Osteoblast (primary cell): ENCODE data around the gene DND1. TPM values are rescaled to one million over a fixed set of nuclear protein-coding genes. Genes with fewer than 3 reads are reported as not detected.
"Not testable (repeated sequence)": the region's sequence is repeated elsewhere in the genome, so short reads cannot be mapped to it uniquely, and the experiment has no call there.

Experiments
- DNase-seq: peaks from one replicate; pipeline ENCODE4 v3.0.0; 2011; ENCODE audit warnings: low spot score, mixed read lengths; ENCODE audit not compliant: insufficient read length; ENCODE audit errors: missing footprints
- H2AFZ ChIP-seq: 2 replicates; pipeline ENCODE4 v1.6.0; 2011; ENCODE audit warnings: mild to moderate bottlenecking, low read length
- H3K27ac ChIP-seq: 2 replicates; pipeline ENCODE4 v1.5.1; 2011; ENCODE audit warnings: mild to moderate bottlenecking, low read depth, low read length, moderate library complexity
- H3K27me3 ChIP-seq: 2 replicates; pipeline ENCODE4 v1.6.0; 2012; ENCODE audit warnings: mild to moderate bottlenecking, control low read depth, inconsistent platforms, low read length, moderate library complexity; ENCODE audit not compliant: insufficient read depth
- H3K36me3 ChIP-seq: 2 replicates; pipeline ENCODE4 v1.5.1; 2011; ENCODE audit warnings: mild to moderate bottlenecking, low read length, control low read depth, moderate library complexity; ENCODE audit not compliant: insufficient read depth
- H3K4me1 ChIP-seq: 2 replicates; pipeline ENCODE4 v1.5.1; 2011; ENCODE audit warnings: mild to moderate bottlenecking, low read length, control low read depth, moderate library complexity; ENCODE audit not compliant: insufficient read depth
- H3K4me2 ChIP-seq: 2 replicates; pipeline ENCODE4 v1.6.0; 2011; ENCODE audit warnings: mild to moderate bottlenecking, low read length; ENCODE audit not compliant: insufficient read depth
- H3K4me3 ChIP-seq: fragments of 200-600 bp; sonication (generic); 3 replicates; pipeline ENCODE4 v1.5.1; 2012; ENCODE audit warnings: mild to moderate bottlenecking, low read length, inconsistent platforms; ENCODE audit not compliant: insufficient read depth
- H3K79me2 ChIP-seq: 2 replicates; pipeline ENCODE4 v1.6.0; 2012; ENCODE audit warnings: mild to moderate bottlenecking, low read length, control low read depth, inconsistent platforms; ENCODE audit not compliant: insufficient read depth
- H3K9me3 ChIP-seq: 2 replicates; pipeline ENCODE4 v1.5.1; 2011; ENCODE audit warnings: low read depth, low read length, control low read depth
- H4K20me1 ChIP-seq: 2 replicates; pipeline ENCODE4 v1.6.0; 2012; ENCODE audit warnings: mild to moderate bottlenecking, low read length, control low read depth; ENCODE audit not compliant: insufficient read depth
- CTCF ChIP-seq: IDR thresholded peaks from 2 replicates; pipeline ENCODE4 v1.5.1; 2011; ENCODE audit warnings: mild to moderate bottlenecking, low read depth, low read length, moderate library complexity; ENCODE audit errors: extremely low read depth
- total RNA-seq: library from RNA; depleted of rRNA; stranded (reverse); fragments of >200 nt; gene quantifications from 2 replicates; pipeline ENCODE4 v1.2.3, GENCODE V29; 2012

Gene DND1
- total RNA-seq, 1 donor = not detected

DNA sequence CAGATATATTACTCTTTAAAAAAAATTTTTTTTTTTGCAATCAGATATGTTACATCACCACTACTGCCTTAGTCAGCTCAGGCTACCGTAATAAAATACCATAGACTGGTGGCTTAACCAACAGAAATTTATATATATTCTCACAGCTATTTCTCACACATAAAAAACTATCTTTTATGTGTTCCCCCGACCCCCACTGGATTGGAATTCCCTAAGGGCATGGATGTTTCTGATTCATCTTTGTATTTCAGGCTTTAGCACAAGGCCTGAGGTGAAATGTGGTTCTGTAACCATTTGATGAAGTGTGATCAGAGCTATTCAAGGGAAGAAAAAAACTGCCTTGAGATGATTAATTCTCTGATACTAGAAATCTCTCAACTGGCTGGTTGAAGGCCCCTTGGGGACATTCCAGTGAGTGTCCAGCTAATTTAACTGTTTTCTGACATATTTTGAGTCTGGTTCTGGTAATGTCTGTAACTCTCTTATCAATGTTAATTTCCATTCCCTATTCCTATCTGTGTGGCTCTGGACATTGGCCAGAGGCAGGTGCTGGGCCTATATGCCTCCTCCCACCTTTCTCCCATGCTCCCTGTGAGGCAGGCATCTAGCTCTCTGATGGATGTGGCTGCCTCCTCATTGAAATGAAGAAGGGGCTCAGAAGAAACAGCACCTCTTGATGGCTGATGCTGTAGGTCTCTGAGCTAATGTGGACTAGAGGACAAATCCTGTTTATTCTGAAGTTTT is 42.9 kb downstream of the DND1 start:
- peaks cover 28% of the 10 kb centered on the region for H3K4me1 ChIP-seq
- no peak overlapping the region for H3K4me2 ChIP-seq
- H3K79me2 ChIP-seq = no peaks in the 10 kb centered on the region
- H3K36me3 ChIP-seq = no peaks in the 10 kb centered on the region
- peak; percentile 49 for DNase-seq
- TF ChIP-seq CTCF = no peak
- no peaks in the 10 kb centered on the region for H4K20me1 ChIP-seq
- peaks cover 7% of the 10 kb centered on the region for H3K27me3 ChIP-seq
- H3K4me3 ChIP-seq = no peak overlapping the region
- no peak overlapping the region for H2AFZ ChIP-seq
- H3K27ac ChIP-seq = peak overlapping the region; percentile 32
- no peaks in the 10 kb centered on the region for H3K9me3 ChIP-seq

DNA sequence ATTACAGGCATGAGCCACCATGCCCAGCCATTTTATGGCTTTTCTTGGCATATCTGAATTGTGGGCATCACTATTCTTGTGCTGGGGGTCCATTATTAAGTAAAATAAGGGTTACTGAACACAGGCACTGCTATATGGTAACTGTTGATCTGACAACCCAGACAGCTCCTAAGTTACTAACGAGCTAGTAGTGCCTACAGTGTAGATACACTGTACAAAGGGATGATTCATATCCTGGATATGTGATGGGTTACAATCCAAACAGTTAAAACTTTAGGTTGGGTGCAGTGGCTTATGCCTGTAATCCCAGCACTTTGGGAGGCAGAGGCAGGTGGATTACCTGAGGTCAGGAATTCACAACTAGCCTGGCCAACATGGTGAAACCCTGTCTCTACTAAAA is 44.7 kb downstream of the DND1 start:
- no peak for TF ChIP-seq CTCF
- Histone ChIP-seq H3K27ac (no peak overlapping the region), H2AFZ (no peak overlapping the region), H3K36me3 (no peaks in the 10 kb centered on the region), H3K27me3 (peaks cover 7% of the 10 kb centered on the region), H4K20me1 (no peaks in the 10 kb centered on the region), H3K4me3 (no peak overlapping the region), H3K4me1 (peaks cover 28% of the 10 kb centered on the region), H3K9me3 (no peaks in the 10 kb centered on the region), H3K4me2 (no peak overlapping the region), H3K79me2 (no peaks in the 10 kb centered on the region)
- peak; percentile 64 for DNase-seq

GRCh38 chr5:140627972-140628371 is 45.4 kb downstream of the DND1 start:
- Histone ChIP-seq H2AFZ (no peak overlapping the region), H3K4me2 (no peak overlapping the region), H3K9me3 (no peaks in the 10 kb centered on the region), H3K79me2 (no peaks in the 10 kb centered on the region), H3K27ac (no peak overlapping the region), H3K36me3 (no peaks in the 10 kb centered on the region), H3K4me1 (peaks cover 22% of the 10 kb centered on the region), H4K20me1 (no peaks in the 10 kb centered on the region), H3K27me3 (peaks cover 7% of the 10 kb centered on the region), H3K4me3 (no peak overlapping the region)
- DNase-seq = no peak
- TF ChIP-seq CTCF = no peak

DNA sequence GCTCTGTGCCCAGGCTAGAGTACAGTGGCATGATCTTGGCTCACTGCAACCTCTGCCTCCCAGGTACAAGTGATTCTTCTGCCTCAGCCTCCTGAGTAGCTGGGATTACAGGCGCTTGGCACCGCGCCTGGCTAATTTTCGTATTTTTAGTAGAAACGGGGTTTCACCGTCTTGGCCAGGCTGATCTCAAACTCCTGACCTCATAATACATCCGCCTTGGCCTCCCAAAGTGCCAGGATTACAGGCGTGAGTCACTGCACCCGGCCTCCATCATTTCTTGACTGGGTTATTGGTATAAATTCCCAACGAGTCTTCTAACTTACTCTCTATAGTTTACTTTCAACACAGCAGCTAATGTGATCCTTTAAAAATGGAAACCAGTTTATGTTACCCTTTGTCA is 48.5 kb downstream of the DND1 start:
- not testable (repeated sequence) for H3K9me3 ChIP-seq, DNase-seq, H3K4me2 ChIP-seq, H3K79me2 ChIP-seq, H3K27me3 ChIP-seq, H3K36me3 ChIP-seq, H2AFZ ChIP-seq, H3K4me1 ChIP-seq, H3K27ac ChIP-seq, H4K20me1 ChIP-seq, H3K4me3 ChIP-seq

DNA sequence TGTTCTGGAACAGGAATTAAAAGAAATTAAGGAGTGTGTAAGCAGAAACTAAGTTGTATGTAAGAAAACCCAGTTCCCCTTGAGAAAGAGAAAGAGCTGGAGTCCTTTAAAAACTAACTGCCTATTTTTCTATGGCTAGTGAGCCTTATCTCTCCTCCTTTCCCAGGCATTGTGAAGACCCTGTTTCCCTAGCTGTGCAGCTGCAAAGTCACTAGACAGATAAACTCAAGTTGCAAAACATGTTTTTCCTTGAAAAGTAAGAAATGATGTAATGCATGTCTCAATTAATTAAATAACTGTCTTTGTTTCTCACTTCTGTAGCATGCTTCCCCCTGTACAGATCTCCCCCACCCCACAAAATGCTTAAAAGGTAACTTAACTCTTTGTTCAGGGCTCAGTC is 50.3 kb downstream of the DND1 start:
- not testable (repeated sequence) for H3K4me2 ChIP-seq, H3K9me3 ChIP-seq, H3K79me2 ChIP-seq, H3K27ac ChIP-seq, H4K20me1 ChIP-seq, H3K36me3 ChIP-seq, DNase-seq, H3K4me1 ChIP-seq, H3K4me3 ChIP-seq, H2AFZ ChIP-seq
- peaks cover 16% of the 10 kb centered on the region for H3K27me3 ChIP-seq
